Cardiac fibroblast (primary cell): ENCODE results near the gene CAMK1.

Experiments
- DNase-seq, 2 donors: peaks; one replicate each; pipeline versions ENCODE4 v3.0.0 to v3.0.0-alpha.2; 2010; ENCODE audit warnings: low read depth in 2 of 2
- H3K4me3 ChIP-seq, 2 donors: replicated peaks in 1 of 2; 1 replicate in 1 of 2; 2 replicates in 1 of 2; pipeline ENCODE4 v1.5.1; 2011; ENCODE audit warnings: low read depth in 2 of 2, low read length in 2 of 2, mild to moderate bottlenecking in 2 of 2, moderate library complexity in 1 of 2
- CTCF ChIP-seq: IDR thresholded peaks from one replicate; pipeline ENCODE4 v1.5.1; 2011; ENCODE audit warnings: low read depth, mild to moderate bottlenecking, low read length, inconsistent platforms

The CAMK1 gene

DNA sequence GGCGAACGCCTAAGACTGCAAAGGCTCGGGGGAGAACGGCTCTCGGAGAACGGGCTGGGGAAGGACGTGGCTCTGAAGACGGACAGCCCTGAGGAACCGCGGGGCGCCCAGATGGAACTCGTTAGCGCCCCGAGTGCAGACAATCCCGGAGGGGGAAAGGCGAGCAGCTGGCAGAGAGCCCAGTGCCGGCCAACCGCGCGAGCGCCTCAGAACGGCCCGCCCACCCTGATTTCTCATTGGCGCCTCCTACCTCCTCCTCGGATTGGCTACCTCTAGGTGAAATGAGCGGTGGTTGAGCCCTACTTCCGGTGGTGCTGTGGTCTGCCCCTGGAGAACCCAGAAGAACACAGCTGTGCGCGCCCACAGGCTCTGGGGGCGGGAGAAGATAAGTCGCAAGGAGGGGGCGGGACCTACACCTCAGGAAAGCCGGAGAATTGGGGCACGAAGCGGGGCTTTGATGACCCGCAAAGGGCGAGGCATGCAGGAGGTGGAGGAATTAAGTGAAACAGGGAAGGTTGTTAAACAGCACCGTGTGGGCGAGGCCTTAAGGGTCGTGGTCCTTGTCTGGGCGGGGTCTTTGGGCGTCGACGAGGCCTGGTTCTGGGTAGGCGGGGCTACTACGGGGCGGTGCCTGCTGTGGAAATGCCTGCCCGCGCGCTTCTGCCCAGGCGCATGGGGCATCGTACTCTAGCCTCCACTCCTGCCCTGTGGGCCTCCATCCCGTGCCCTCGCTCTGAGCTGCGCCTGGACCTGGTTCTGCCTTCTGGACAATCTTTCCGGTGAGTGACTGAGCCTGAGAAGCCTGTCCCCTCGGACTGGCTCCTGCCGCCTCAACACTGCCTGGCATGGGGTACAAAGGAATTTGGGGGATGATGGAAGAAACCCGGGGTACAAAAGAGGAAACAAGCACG lies 19.8 kb downstream of the CAMK1 start, which contains the start of gene OGG1:
Gene OGG1 (plus strand): TSS at position 308 of the 911 bp plus-strand sequence. CDS start 335 bp downstream, at position 643.
- H3K4me3 ChIP-seq, result peak within 1 kb of the TSS; percentile 71 to 82
- no peak for TF ChIP-seq CTCF
- DNase-seq, result peak; percentile 99

DNA sequence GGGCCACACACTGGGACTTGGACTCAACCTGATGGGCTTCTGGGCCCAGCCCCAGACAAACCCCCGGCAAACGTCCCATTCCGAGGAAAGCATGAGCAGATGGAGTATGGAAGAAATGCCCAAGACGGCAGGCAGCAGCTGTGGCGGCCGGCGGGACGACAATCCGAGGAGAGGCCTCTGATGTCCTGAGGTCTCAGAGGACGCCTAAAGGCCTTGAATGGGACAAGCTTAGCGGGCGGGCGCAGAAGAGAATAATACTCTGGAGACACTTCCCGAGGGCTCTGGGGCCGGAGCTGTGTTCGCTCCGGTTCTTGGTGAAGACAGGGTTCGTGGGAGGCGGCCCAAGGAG lies 20.5 kb downstream of the CAMK1 start:
- H3K4me3 ChIP-seq, result peak overlapping the region; percentile 71 to 82
- no peak for TF ChIP-seq CTCF
- no peak for DNase-seq

- no peak overlapping the region for H3K4me3 ChIP-seq
- TF ChIP-seq CTCF, result no peak
- DNase-seq, result no peak
Measured at GRCh38 chr3:9748031-9748430, 21.7 kb downstream of the CAMK1 start.

DNA sequence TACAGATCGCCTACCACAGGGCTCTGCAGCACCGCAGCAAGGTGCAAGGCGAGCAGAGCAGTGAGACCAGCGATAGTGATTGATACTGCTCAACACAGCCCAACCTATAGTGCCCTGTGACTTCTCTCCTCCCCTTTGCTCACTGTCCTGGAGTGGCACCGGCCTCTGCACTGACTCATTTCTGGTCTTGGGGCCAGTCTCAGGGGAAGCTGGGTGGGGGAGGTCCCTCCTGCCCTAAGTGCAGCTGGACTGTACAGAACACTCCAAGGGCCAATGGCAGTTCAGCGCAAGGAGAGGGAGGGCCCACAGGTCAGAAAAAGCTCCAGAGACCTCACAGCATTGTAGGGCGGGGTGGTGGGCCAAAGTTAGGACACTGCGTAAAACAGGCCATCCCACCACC lies 22.5 kb downstream of the CAMK1 start:
- TF ChIP-seq CTCF, result no peak
- peak; percentile 58 to 70 for DNase-seq
- no peak overlapping the region for H3K4me3 ChIP-seq

DNA sequence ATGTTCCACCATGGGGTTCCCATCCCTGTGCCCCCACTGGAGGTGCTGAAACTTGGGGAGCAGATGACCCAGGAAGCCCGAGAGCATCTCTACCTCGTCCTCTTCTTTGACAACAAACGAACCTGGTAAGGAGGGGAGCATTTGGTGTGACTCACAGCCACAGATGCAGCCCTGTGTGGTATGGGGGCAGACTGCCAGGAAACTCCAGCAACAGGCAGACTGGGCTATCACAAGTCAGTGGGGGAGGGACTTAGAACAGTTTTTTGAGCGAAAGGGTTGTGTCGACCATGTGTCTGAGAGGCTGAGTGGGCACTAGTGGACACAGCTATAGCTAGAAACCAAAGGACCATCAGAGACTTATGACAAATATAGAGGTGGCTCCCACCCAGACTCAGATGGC lies 23.4 kb downstream of the CAMK1 start:
- DNase-seq, result peak; percentile 80 to 91
- TF ChIP-seq CTCF, result no peak
- no peak overlapping the region for H3K4me3 ChIP-seq

GRCh38 chr3:9745521-9745920 lies 24.2 kb downstream of the CAMK1 start:
- no peak for TF ChIP-seq CTCF
- DNase-seq, result no peak
- H3K4me3 ChIP-seq, result no peak overlapping the region
